Stimulated activated effector memory CD8-positive, alpha-beta T cell treated with anti-CD3 and anti-CD28 coated beads, Interleukin-12 subunit alpha, Interleukin-12 subunit beta, amount 100 ng/mL, for 72 hours (primary cell): ENCODE data around the gene GPX5.

Experiments
- ATAC-seq: fragments of 150-1000 bp; cut with Tn5 transposase; 2 replicates; pipeline ENCODE4 v1.10.0; 2021
- DNase-seq, 2 donors: peaks; one replicate each; pipeline ENCODE4 v3.0.0; 2021 to 2022; ENCODE audit warnings: low spot score in 2 of 2
- H3K27ac Mint-ChIP-seq: one replicate; pipeline ENCODE4 v1.8.0; 2022; ENCODE audit warnings: mild to moderate bottlenecking, mixed read lengths
- H3K36me3 Mint-ChIP-seq: one replicate; pipeline ENCODE4 v1.8.0; 2022; ENCODE audit warnings: mild to moderate bottlenecking, mixed read lengths
- H3K4me1 Mint-ChIP-seq: one replicate; pipeline ENCODE4 v1.8.0; 2022; ENCODE audit warnings: mixed read lengths
- H3K4me3 Mint-ChIP-seq: one replicate; pipeline ENCODE4 v1.8.0; 2022; ENCODE audit warnings: mild to moderate bottlenecking, mixed read lengths
- H3K9me3 Mint-ChIP-seq: one replicate; pipeline ENCODE4 v1.8.0; 2022; ENCODE audit warnings: mixed read lengths

GPX5 gene

DNA sequence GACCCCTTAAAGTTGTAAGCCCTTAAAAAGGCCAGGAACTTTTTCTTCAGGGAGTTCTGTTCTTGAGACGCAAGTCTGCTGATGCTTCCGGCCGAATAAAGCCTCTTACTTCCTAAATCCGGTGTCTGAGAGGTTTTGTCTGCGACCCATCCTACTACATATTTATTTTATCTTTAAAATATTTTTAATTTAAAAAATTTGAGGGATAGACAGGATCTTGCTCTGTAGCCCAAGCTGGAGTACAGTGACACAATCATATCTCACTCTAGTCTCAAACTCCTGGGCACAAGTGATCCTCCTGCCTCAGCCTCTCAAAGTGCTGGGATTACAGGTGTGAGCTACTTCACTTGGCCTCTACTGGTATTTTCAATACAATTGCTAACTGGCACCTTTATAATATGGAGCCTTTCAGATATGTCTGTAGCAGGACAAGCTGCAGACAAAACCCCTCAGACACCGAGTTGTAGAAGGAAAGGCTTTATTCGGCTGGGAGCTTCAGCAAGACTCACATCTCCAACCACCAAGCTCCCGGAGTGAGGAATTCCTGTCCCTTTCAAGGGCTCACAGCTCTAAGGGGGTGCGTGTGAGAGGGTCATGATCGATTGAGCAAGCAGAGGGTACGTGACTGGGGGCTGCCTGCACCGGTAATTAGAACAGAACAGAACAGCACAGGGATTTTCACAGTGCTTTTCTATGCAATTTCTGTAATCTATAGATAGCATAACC, 41.0 kb downstream of the GPX5 start:
- H3K9me3 Mint-ChIP-seq = no peaks in the 10 kb centered on the region
- no peaks in the 10 kb centered on the region for H3K4me1 Mint-ChIP-seq
- DNase-seq = no peak
- no peak overlapping the region for H3K4me3 Mint-ChIP-seq
- no peak overlapping the region for H3K27ac Mint-ChIP-seq
- no peak for ATAC-seq
- H3K36me3 Mint-ChIP-seq = no peaks in the 10 kb centered on the region

DNA sequence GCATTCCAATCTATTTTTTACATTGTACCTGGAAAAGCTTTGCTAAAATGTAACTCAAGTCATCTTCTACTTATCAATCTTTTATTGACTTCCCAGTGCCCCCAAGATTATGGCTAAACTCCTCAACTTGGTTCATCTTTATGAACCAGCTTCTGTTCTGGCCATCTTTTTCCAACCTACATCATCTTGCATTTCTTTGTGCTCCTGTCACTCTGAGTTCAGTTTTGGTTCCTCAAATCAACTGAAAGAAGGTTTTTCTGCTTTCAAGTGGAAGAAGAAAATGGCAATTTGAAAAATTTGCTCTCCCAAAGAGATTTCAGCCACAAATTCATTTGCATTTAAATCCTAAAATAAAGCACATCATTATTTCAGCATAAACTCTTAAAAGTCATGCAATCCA, 41.8 kb downstream of the GPX5 start:
- no peak for ATAC-seq
- H3K4me3 Mint-ChIP-seq = no peak overlapping the region
- no peak for DNase-seq
- no peaks in the 10 kb centered on the region for H3K36me3 Mint-ChIP-seq
- H3K9me3 Mint-ChIP-seq = no peaks in the 10 kb centered on the region
- H3K27ac Mint-ChIP-seq = no peak overlapping the region
- no peaks in the 10 kb centered on the region for H3K4me1 Mint-ChIP-seq

DNA sequence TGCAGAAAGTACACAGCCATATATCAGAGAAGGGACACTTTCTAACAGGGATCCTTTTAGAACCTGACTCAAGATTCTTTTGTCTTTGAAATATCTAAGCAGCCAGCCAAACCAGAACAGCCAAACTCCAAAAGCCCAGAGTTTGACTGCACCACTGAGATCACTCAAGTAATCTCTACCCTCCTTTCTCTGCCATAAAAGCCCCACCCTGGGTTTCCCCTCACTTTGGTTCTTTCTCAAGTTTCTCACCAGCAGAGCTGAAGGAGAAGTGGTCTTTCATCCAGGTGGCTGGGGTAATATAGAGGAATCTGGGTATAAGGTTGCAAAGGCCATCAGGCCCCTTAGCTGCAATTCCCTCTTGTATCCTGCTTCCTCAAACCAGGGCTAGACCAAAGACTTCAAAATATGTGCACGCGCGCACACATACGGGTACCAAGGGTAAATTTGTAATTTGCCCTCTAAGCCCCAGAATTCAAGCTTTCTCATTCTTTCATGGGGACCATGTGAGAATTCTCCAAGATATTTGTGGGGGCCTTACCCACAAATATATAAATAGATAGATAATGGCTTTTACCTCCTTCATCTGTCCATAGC, 42.9 kb downstream of the GPX5 start:
- DNase-seq (no peak), ATAC-seq (no peak)
- H3K4me1 Mint-ChIP-seq = no peaks in the 10 kb centered on the region
- no peaks in the 10 kb centered on the region for H3K36me3 Mint-ChIP-seq
- H3K4me3 Mint-ChIP-seq = no peak overlapping the region
- H3K27ac Mint-ChIP-seq = no peak overlapping the region
- no peaks in the 10 kb centered on the region for H3K9me3 Mint-ChIP-seq

DNA sequence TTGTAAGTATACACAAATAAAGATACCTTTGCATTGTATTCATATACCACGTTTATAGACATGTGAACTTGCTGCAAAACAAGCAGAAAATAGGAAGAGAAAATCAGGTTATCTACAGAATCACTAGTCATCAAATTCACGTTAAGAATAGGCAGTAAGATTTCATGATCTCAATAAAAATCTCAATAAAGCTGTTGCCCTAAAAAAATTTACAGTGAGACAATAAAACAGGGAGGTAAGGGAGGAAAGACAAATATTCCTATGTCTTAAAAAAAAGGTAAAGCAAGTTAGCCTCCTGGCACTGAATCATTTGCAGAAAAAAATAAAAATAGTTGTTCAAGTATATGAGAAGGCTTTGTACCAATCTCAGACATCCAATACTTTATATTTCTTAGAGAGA, 44.1 kb downstream of the GPX5 start:
- Mint-ChIP-seq H3K4me1 (no peaks in the 10 kb centered on the region), H3K9me3 (no peaks in the 10 kb centered on the region), H3K4me3 (no peak overlapping the region), H3K27ac (no peak overlapping the region), H3K36me3 (no peaks in the 10 kb centered on the region)
- no peak for DNase-seq
- ATAC-seq = no peak

DNA sequence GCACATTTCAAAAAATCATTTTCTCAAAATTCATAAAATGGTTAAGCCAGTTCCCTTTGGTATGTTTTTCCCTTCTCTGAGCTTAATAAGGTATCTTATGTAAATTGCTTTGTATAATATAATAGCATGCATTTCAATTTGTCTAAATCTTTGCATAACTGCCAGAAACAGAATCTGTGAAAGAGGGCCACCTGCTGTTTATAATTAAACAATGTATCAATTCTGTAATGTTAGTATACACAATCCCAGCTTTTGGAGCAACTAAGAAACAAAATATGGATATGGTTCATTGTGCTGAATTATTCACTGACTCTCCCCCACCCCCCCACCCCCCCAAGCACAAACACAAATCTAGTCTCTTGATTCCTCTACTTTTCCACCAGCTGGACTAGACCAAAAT, 54.8 kb downstream of the GPX5 start:
- H3K4me3 Mint-ChIP-seq = no peak overlapping the region
- DNase-seq (no peak), ATAC-seq (no peak)
- no peaks in the 10 kb centered on the region for H3K36me3 Mint-ChIP-seq
- H3K4me1 Mint-ChIP-seq = no peaks in the 10 kb centered on the region
- no peak overlapping the region for H3K27ac Mint-ChIP-seq
- H3K9me3 Mint-ChIP-seq = no peaks in the 10 kb centered on the region

DNA sequence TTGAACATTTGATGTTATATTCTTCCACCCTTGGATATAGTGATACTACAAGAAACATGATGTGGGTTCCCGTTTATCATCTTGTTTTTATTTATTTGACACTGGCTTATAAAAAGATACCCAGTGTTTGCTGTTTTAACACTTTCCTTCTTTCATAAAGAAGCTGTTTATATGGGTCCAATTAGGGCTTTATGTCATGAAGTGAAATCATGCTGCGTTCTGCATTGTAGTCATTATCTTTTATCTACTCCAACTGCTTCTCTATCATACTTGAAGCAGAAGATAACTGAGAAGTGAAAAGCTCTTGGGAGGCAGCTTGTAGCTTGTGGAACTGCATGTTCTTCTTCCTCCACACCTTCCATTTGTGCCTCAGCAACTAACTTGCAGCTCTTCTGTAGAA, 57.8 kb downstream of the GPX5 start:
- no peaks in the 10 kb centered on the region for H3K36me3 Mint-ChIP-seq
- H3K4me3 Mint-ChIP-seq = no peak overlapping the region
- ATAC-seq (no peak), DNase-seq (no peak)
- no peak overlapping the region for H3K27ac Mint-ChIP-seq
- H3K9me3 Mint-ChIP-seq = no peaks in the 10 kb centered on the region
- peaks cover 18% of the 10 kb centered on the region for H3K4me1 Mint-ChIP-seq
